ENCODE results near the gene MRPL55. TPM values are rescaled to one million over a fixed set of nuclear protein-coding genes. Genes with fewer than 3 reads are reported as not detected.

The MRPL55 gene
- total RNA-seq, 1 experiment from 2014 or later = 60.4 TPM

DNA sequence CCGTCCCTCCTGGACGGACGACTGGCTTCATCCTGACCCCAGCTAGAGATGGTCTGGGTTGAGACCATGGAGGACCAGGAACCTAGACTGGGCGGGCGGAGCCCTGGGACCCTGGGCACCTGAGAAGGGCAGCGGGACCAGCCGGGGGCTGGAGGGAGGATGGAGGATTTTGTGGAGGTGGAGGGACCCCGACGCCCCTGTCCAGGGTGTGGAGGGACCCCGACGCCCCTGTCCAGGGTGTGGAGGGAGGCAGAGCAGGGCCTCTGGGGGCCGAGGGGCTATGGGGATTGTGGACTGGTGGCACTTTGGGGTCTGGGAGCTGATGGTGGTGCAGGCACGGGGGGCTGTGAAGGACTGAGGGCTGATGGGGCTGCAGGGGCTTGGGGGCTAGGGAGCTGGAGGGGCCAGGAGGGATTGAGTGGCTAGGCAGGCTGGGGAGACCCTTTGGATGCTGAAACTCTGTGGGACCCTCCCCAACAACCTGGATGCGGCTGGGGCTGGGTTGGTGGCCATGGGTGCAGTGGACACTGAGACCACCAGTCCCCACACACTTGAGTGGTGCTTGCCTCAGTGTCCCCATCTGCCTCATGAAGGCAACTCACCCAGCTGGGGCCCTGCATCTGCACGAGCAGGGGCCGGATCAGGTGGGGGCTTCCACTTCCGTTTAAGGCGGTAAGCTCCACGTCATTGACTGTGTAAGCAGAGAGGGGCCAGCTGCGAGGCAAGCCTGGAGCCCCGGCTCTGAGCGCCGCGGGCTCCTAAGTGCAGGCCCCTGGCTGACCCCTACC is 48.0 kb upstream of the MRPL55 start:
- TF ChIP-seq EZH2 (IDR thresholded peaks at IDR 0.05; ENCODE audit: borderline replicate concordance, low read depth, low read length, poor library complexity, severe bottlenecking) = no peak
- TF ChIP-seq, protein P1, sequence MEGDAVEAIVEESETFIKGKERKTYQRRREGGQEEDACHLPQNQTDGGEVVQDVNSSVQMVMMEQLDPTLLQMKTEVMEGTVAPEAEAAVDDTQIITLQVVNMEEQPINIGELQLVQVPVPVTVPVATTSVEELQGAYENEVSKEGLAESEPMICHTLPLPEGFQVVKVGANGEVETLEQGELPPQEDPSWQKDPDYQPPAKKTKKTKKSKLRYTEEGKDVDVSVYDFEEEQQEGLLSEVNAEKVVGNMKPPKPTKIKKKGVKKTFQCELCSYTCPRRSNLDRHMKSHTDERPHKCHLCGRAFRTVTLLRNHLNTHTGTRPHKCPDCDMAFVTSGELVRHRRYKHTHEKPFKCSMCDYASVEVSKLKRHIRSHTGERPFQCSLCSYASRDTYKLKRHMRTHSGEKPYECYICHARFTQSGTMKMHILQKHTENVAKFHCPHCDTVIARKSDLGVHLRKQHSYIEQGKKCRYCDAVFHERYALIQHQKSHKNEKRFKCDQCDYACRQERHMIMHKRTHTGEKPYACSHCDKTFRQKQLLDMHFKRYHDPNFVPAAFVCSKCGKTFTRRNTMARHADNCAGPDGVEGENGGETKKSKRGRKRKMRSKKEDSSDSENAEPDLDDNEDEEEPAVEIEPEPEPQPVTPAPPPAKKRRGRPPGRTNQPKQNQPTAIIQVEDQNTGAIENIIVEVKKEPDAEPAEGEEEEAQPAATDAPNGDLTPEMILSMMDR (conservative IDR thresholded peaks at IDR 0.05; ENCODE audit: low read depth, low read length) = no peak
- Histone ChIP-seq H3K4me1 (ENCODE audit: insufficient read depth, low read length, poor library complexity, severe bottlenecking) (no peaks in the 10 kb centered on the region), H3K27ac (ENCODE audit: low read depth, low read length, poor library complexity, severe bottlenecking) (no peak overlapping the region), H3K9me3 (ENCODE audit: low read depth, low read length, poor library complexity, severe bottlenecking) (no peaks in the 10 kb centered on the region), H3K36me3 (ENCODE audit: insufficient read depth, low read length, poor library complexity, severe bottlenecking) (no peaks in the 10 kb centered on the region), H3K27me3 (replicated peaks; ENCODE audit: insufficient read depth, low read depth, low read length, poor library complexity) (peaks cover 24% of the 10 kb centered on the region), H3K4me3 (ENCODE audit: low read depth, low read length, poor library complexity, severe bottlenecking) (no peak overlapping the region)
- ChIA-PET POLR2A (ENCODE audit: low non-redundant PET) (no interaction called here), CTCF (no interaction called here)
- intact Hi-C loops (cut with micrococcal nuclease; ENCODE audit: unreplicated experiment) = no loop called here
- no TSS peak for BruUV-seq (replicated peaks)
- DNase-seq (ENCODE audit: low spot score) = no peak

DNA sequence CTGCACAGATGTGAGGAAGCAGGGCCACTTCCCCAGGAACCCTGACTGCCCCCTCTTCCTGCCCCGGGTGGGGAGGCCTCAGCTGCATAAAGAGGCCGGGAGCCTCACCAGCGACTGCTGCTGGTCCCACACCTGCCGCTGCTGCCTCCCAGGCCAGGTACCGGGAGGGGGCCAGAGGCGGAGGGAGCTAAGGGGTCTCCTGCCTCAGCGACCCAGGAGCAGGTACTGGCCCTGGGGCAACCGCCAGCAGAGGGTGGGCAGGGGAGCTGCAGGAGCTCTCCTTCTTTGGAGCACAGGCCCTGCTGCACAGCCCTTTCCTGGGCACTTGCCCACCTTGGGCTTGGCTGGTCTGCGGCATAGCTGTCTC is 47.4 kb upstream of the MRPL55 start:
- no peaks in the 10 kb centered on the region for H3K9me3 ChIP-seq (ENCODE audit: low read depth, low read length, poor library complexity, severe bottlenecking)
- ChIA-PET POLR2A (ENCODE audit: low non-redundant PET) (no interaction called here), CTCF (no interaction called here)
- no peaks in the 10 kb centered on the region for H3K36me3 ChIP-seq (ENCODE audit: insufficient read depth, low read length, poor library complexity, severe bottlenecking)
- no peak overlapping the region for H3K27ac ChIP-seq (ENCODE audit: low read depth, low read length, poor library complexity, severe bottlenecking)
- no peak overlapping the region for H3K4me3 ChIP-seq (ENCODE audit: low read depth, low read length, poor library complexity, severe bottlenecking)
- no peaks in the 10 kb centered on the region for H3K4me1 ChIP-seq (ENCODE audit: insufficient read depth, low read length, poor library complexity, severe bottlenecking)
- peaks cover 24% of the 10 kb centered on the region for H3K27me3 ChIP-seq (replicated peaks; ENCODE audit: insufficient read depth, low read depth, low read length, poor library complexity)
- intact Hi-C loops (cut with micrococcal nuclease; ENCODE audit: unreplicated experiment) = no loop called here
- no peak for TF ChIP-seq EZH2 (IDR thresholded peaks at IDR 0.05; ENCODE audit: borderline replicate concordance, low read depth, low read length, poor library complexity, severe bottlenecking)
- TF ChIP-seq, protein P1 (conservative IDR thresholded peaks at IDR 0.05; ENCODE audit: low read depth, low read length) = no peak
- DNase-seq (ENCODE audit: low spot score) = no peak
- BruUV-seq (replicated peaks) = no TSS peak

- no peak for DNase-seq (ENCODE audit: low spot score)
- H3K27me3 ChIP-seq (replicated peaks; ENCODE audit: insufficient read depth, low read depth, low read length, poor library complexity) = peaks cover 24% of the 10 kb centered on the region
- H3K9me3 ChIP-seq (ENCODE audit: low read depth, low read length, poor library complexity, severe bottlenecking) = no peaks in the 10 kb centered on the region
- TF ChIP-seq, protein P1 (conservative IDR thresholded peaks at IDR 0.05; ENCODE audit: low read depth, low read length) = no peak
- no peak for TF ChIP-seq EZH2 (IDR thresholded peaks at IDR 0.05; ENCODE audit: borderline replicate concordance, low read depth, low read length, poor library complexity, severe bottlenecking)
- no peaks in the 10 kb centered on the region for H3K4me1 ChIP-seq (ENCODE audit: insufficient read depth, low read length, poor library complexity, severe bottlenecking)
- H3K36me3 ChIP-seq (ENCODE audit: insufficient read depth, low read length, poor library complexity, severe bottlenecking) = no peaks in the 10 kb centered on the region
- POLR2A ChIA-PET (ENCODE audit: low non-redundant PET) = no interaction called here
- CTCF ChIA-PET = no interaction called here
- H3K27ac ChIP-seq (ENCODE audit: low read depth, low read length, poor library complexity, severe bottlenecking) = no peak overlapping the region
- intact Hi-C loops (cut with micrococcal nuclease; ENCODE audit: unreplicated experiment) = no loop called here
- no peak overlapping the region for H3K4me3 ChIP-seq (ENCODE audit: low read depth, low read length, poor library complexity, severe bottlenecking)
- BruUV-seq (replicated peaks) = no TSS peak
Measured at GRCh38 chr1:228155596-228156514, 46.8 kb upstream of the MRPL55 start.

All from A673 (cell line).